Central memory CD8-positive, alpha-beta T cell (primary cell): Measurements from ENCODE around the gene IFT27.
"Not testable (repeated sequence)": the region's sequence is repeated elsewhere in the genome, so short reads cannot be mapped to it uniquely, and the experiment has no call there.

Source experiments
- ATAC-seq: fragments of 150-1000 bp; cut with Tn5 transposase; replicated peaks from 2 replicates; pipeline ENCODE4 v1.10.0; 2022; ENCODE audit warnings: mild to moderate bottlenecking, moderate FRiP score, moderate number of reproducible peaks; ENCODE audit not compliant: poor library complexity, severe bottlenecking; ENCODE audit errors: extremely low read depth
- DNase-seq, 2 donors: peaks; one replicate each; pipeline ENCODE4 v3.0.0; 2021; ENCODE audit warnings: low spot score in 2 of 2
- H3K27ac Mint-ChIP-seq: one replicate; pipeline ENCODE4 v1.8.0; 2022; ENCODE audit warnings: low read depth, mild to moderate bottlenecking, moderate library complexity, mixed read lengths
- H3K27me3 Mint-ChIP-seq: one replicate; pipeline ENCODE4 v1.8.0; 2022; ENCODE audit warnings: mixed read lengths
- H3K36me3 Mint-ChIP-seq: one replicate; pipeline ENCODE4 v1.8.0; 2022; ENCODE audit warnings: mild to moderate bottlenecking, moderate library complexity, mixed read lengths; ENCODE audit not compliant: insufficient read depth
- H3K4me1 Mint-ChIP-seq: one replicate; pipeline ENCODE4 v1.8.0; 2022; ENCODE audit warnings: mixed read lengths
- H3K4me3 Mint-ChIP-seq: one replicate; pipeline ENCODE4 v1.8.0; 2022; ENCODE audit warnings: mild to moderate bottlenecking, moderate library complexity, mixed read lengths
- H3K9me3 Mint-ChIP-seq: one replicate; pipeline ENCODE4 v1.8.0; 2022; ENCODE audit warnings: mixed read lengths

IFT27 gene

DNA sequence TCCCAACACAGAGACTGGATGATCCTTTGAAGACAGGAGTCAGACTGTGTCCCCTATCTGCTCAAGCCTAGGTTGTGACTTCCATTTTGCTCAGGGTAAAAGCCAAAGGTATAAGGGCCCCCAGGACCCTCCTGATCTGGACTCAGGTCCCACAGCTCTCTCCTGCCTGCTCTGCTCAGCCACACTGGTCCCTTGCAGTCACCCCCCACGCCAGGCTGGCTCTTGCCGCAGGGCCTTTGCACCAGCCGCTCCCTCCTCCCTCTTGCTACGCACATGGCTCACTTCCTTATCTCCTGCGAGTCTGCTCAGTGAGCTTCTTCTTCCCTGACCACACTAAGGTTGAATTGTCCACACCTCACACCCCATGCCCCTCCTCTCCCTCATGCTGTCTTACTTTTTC is 44.0 kb downstream of the IFT27 start:
- ATAC-seq (no peak), DNase-seq (no peak)
- H3K27me3 Mint-ChIP-seq: peaks cover 49% of the 10 kb centered on the region
- H3K27ac Mint-ChIP-seq: no peak overlapping the region
- no peaks in the 10 kb centered on the region for H3K9me3 Mint-ChIP-seq
- H3K4me3 Mint-ChIP-seq: no peak overlapping the region
- H3K4me1 Mint-ChIP-seq: no peaks in the 10 kb centered on the region
- H3K36me3 Mint-ChIP-seq: no peaks in the 10 kb centered on the region

DNA sequence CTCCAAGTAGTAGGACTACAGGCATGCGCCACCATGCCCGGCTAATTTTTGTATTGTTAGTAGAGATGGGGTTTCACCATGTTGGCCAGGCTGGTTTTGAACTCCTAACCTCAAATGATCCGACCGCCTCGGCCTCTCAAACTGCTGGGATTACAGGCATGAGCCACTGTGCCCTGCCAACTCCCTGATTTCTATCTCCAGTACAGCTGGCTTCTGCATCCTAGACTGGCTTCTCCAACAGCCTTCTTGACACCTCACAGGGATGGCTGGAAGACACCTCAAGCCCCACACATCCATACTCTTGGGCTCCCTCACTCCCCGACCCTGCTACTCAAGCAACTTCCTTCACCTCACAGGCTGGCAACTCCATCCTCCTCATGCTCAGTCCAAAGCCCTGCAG is 44.6 kb downstream of the IFT27 start:
- H3K4me1 Mint-ChIP-seq, H3K9me3 Mint-ChIP-seq, DNase-seq, H3K27ac Mint-ChIP-seq, ATAC-seq, H3K36me3 Mint-ChIP-seq, H3K4me3 Mint-ChIP-seq: not testable (repeated sequence)
- peaks cover 49% of the 10 kb centered on the region for H3K27me3 Mint-ChIP-seq

DNA sequence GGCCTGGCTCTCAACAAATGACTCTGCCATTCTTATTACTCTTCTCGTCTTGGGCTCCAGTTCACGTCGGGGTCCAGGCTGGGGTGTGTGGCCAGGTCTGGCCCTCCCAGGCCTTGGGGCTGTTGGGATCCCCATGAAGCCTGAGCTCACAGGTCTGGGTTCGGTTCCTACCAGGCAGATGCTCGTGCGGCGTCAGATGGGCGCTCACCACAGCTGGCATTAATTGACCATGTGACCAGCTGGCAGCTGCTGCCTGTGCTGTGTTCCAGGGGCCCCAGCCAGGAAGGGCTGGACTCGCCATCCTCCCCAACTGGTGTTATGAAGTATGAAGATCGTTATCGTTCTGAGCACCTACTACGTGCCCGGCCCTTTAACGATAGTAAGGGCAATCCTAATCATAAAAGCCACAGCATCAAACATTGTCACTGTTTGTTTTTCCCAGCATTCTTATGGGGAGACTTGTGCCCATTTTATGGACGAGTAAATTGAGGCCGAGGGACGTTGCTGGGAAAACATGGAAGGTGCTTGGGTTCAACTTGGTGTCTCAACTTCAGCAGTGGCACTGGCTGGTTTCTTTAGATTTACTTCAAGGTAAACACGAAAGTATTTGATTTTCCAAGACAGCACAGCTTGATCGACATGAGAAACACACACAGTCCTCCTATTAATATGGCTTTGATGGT is 45.6 kb downstream of the IFT27 start:
- Mint-ChIP-seq H3K4me1 (no peaks in the 10 kb centered on the region), H3K4me3 (no peak overlapping the region), H3K27me3 (peaks cover 49% of the 10 kb centered on the region), H3K36me3 (no peaks in the 10 kb centered on the region), H3K9me3 (no peaks in the 10 kb centered on the region), H3K27ac (no peak overlapping the region)
- ATAC-seq (no peak), DNase-seq (no peak)

DNA sequence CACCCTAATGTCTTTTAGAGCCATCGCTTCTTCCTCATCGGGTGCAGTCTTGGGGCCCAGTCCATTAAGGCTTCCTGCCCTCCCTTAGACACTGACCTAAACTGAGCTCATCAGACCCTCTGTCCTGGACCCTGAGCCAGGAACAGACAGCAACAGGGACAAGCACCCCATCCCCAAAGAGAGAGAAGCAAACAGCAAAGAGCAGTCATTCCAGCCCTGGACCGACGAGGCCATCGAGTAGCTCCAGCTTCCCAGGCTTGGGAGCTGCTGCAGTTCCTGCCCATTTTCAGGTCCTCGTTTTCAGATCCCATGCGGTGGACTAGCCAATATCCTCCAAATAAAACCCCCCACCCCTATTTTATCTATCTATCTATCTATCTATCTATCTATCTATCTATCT is 46.6 kb downstream of the IFT27 start:
- H3K9me3 Mint-ChIP-seq: no peaks in the 10 kb centered on the region
- H3K27ac Mint-ChIP-seq: no peak overlapping the region
- H3K36me3 Mint-ChIP-seq: no peaks in the 10 kb centered on the region
- H3K4me1 Mint-ChIP-seq: no peaks in the 10 kb centered on the region
- DNase-seq (no peak), ATAC-seq (no peak)
- H3K27me3 Mint-ChIP-seq: peaks cover 55% of the 10 kb centered on the region
- H3K4me3 Mint-ChIP-seq: no peak overlapping the region

DNA sequence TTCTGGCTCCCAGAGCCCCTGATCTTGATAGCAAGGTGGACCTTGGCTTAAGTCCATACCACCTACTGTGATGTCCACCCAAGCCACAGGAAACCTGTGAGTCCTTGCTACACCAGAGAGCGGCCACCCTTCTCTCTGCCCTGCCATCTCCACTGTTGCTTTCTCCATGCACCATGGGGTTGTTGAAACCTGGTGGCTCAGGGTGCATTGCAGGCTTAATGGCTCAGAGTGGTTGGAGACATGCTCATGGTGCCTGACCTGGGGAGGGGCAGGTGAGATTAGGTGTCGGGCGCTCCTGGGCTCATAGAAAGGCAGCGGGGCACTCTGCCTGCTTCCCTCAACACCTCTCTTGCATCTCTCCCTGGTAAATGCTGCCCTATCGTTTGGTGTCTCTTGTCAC is 47.4 kb downstream of the IFT27 start:
- DNase-seq (no peak), ATAC-seq (no peak)
- Mint-ChIP-seq H3K4me3 (no peak overlapping the region), H3K27ac (no peak overlapping the region), H3K9me3 (no peaks in the 10 kb centered on the region), H3K27me3 (peaks cover 55% of the 10 kb centered on the region), H3K4me1 (no peaks in the 10 kb centered on the region), H3K36me3 (no peaks in the 10 kb centered on the region)

DNA sequence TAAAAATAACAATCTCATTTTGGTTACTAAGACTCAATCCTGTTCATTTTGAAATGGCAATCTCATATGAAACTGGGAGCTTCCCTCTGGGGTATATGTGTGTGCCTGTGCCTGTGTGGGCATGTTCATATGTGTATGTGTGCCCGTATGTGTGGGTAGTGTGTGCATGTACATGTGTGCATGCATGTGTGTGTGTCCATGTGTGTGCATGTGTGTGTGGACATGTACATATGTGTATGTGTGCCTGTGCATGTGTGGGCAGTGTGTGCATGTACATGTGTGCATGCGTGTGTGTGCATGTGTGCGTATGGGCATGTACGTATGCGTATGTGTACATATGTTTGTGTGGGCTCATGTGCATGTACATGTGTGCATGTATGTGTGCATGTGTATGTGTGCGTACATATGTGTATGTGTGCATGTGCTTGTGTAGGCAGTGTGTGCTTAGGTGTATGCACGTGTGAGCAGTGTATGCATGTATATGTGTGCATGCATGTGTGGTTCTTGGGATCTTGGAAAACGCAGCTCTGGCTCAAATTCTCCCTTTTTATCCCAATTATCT is 47.9 kb downstream of the IFT27 start:
- no peaks in the 10 kb centered on the region for H3K9me3 Mint-ChIP-seq
- H3K27ac Mint-ChIP-seq: no peak overlapping the region

DNA sequence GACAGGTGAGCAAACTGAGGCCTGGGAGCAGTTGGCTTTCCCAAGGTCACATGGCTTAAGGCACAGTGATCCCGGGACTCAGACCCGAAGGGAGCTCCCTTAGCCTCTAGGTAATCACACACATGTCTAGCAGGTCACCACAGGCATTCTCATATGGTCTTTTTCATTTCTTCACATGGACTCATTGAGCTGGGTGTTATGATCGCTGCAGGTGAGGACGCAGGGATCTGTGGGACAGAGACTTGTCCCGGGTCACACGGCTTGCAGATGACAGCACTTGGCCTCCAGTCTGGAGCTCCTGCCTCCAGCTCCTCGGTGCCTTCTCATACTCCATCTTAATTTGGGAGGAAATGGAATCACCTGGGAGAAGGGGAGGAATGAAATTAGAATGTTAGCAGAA is 48.8 kb downstream of the IFT27 start:
- H3K27ac Mint-ChIP-seq: no peak overlapping the region
- no peaks in the 10 kb centered on the region for H3K4me1 Mint-ChIP-seq
- no peaks in the 10 kb centered on the region for H3K36me3 Mint-ChIP-seq
- H3K4me3 Mint-ChIP-seq: no peak overlapping the region
- H3K27me3 Mint-ChIP-seq: peaks cover 55% of the 10 kb centered on the region
- ATAC-seq: no peak
- no peaks in the 10 kb centered on the region for H3K9me3 Mint-ChIP-seq
- no peak for DNase-seq

More for the DNA sequence above, 47.9 kb downstream of the IFT27 start:
- Mint-ChIP-seq H3K27me3 (peaks cover 55% of the 10 kb centered on the region), H3K4me1 (no peaks in the 10 kb centered on the region), H3K36me3 (no peaks in the 10 kb centered on the region), H3K4me3 (no peak overlapping the region)
- DNase-seq (no peak), ATAC-seq (no peak)

DNA sequence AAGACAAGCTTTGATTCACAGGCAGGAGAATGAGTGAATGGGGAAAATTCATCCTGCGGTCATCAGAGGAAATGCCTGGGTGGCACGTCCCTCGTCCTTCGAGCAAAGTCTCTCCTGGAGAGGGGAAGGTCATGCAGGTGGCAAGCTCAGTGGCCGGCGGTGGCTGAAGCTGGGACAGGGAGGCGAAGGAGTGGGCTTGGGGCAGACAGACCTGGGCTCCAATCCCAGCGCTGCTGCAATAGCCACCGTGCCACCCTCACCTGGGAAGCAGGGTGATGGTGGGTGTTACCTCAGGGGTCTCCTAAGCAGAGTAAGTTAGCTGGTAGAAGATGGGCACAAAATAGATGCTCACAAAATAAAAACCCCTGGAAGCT is 49.9 kb downstream of the IFT27 start:
- Mint-ChIP-seq H3K27me3 (peaks cover 60% of the 10 kb centered on the region), H3K9me3 (no peaks in the 10 kb centered on the region)
- no peak for ATAC-seq

DNA sequence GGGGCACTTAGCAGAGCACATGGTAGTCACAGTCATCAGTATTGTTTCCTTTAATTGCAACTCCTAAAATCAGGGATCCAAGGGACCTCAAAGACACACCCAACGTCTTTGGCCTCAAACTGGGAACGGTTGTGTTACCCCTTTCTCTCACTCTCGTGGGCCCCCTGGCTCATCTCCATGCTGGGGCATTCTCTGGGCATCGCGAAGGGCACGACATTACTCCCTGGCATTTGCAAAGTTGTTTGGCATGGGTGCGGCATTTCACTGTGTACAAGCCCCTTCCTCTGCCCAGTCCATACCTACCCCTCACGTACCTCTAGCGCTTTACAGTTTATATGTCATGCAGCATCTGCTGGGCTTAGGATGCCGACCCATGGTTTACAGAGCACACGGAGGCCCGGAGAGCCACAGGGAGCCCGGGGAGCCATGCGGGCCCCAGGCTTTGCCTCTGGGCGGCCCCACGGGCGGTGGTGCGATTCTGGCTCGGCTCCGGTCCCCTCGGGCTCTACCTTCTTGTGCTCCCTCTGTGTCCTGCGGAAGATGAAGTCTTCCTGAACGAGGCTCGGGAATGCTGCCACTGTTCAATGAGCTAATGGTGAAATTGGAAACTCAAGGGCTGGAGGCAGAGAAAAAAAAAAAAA is 50.4 kb downstream of the IFT27 start:
- H3K9me3 Mint-ChIP-seq: no peaks in the 10 kb centered on the region
- DNase-seq (no peak), ATAC-seq (no peak)
- peaks cover 65% of the 10 kb centered on the region for H3K27me3 Mint-ChIP-seq
- no peaks in the 10 kb centered on the region for H3K4me1 Mint-ChIP-seq
- no peaks in the 10 kb centered on the region for H3K36me3 Mint-ChIP-seq
- no peak overlapping the region for H3K27ac Mint-ChIP-seq
- H3K4me3 Mint-ChIP-seq: no peak overlapping the region

More for the DNA sequence above, 49.9 kb downstream of the IFT27 start:
- no peak overlapping the region for H3K4me3 Mint-ChIP-seq
- H3K4me1 Mint-ChIP-seq: no peaks in the 10 kb centered on the region
- H3K27ac Mint-ChIP-seq: no peak overlapping the region
- no peaks in the 10 kb centered on the region for H3K36me3 Mint-ChIP-seq
- DNase-seq: no peak

DNA sequence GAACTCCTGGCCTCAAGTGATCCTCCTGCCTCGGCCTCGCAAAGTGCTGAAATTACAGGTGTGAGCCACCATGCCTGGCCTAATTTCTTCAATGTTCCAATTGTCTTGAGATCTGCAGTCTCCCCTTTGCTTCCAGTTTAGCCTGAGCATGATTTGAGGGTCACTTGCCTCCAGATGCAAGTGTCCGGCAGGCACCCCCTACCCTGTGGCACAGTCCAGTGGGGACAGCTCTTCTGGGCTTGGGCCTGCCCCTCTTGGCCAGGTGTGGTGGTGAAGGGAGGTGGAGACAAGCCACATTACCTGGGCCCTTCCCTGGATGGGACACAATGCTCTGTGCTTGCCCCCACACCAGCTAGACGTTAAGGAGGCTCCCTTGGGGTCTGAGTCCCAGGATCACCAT is 51.1 kb downstream of the IFT27 start:
- Mint-ChIP-seq H3K27ac (no peak overlapping the region), H3K27me3 (peaks cover 72% of the 10 kb centered on the region), H3K4me1 (no peaks in the 10 kb centered on the region), H3K4me3 (no peak overlapping the region), H3K36me3 (no peaks in the 10 kb centered on the region), H3K9me3 (no peaks in the 10 kb centered on the region)
- ATAC-seq (no peak), DNase-seq (no peak)

DNA sequence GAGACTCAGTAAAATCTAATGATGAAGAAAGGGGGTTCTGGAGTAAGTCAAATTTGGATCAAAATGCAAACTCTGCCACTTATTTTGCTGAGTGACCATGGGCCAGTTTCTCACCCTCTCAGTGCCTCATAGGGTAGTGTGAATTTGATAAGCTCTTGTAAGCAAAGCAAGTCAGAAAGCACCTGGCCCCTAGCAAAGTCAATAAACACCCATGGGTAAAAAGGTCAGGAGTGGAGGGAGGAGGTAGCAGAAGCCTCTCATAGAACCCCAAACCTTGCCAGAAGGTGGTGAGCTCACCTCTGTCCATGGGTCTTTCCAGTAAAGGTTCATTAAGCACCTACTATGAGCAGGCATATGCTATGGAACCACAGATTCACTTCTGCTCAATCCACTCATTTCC is 53.9 kb downstream of the IFT27 start:
- peaks cover 90% of the 10 kb centered on the region for H3K27me3 Mint-ChIP-seq

DNA sequence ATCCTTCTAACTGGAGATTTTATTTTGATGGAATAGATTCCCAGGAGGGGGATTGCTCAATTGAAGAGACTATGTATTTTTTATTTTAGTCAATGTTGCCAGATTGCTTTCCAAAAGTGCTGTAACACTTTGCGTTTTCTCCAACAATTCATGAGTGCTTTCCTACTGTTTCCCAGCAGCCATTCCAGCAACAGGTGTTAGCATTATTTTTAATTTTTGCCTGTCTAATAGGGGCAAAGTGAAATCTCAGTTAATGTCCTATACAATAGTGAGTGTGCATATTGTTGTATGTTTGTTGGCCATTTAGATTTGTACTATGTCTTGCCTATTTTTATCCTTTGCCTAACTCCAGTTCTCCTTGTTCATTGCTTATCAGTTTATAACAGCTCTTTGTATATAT is 60.3 kb downstream of the IFT27 start:
- H3K4me3 Mint-ChIP-seq: no peak overlapping the region
- H3K27me3 Mint-ChIP-seq: peaks cover 76% of the 10 kb centered on the region
- no peaks in the 10 kb centered on the region for H3K9me3 Mint-ChIP-seq
- no peak overlapping the region for H3K27ac Mint-ChIP-seq
- ATAC-seq (no peak), DNase-seq (no peak)
- no peaks in the 10 kb centered on the region for H3K4me1 Mint-ChIP-seq
- no peaks in the 10 kb centered on the region for H3K36me3 Mint-ChIP-seq

More for the DNA sequence above, 53.9 kb downstream of the IFT27 start:
- no peak for ATAC-seq
- Mint-ChIP-seq H3K4me1 (no peaks in the 10 kb centered on the region), H3K27ac (no peak overlapping the region), H3K36me3 (no peaks in the 10 kb centered on the region), H3K4me3 (no peak overlapping the region), H3K9me3 (no peaks in the 10 kb centered on the region)
- no peak for DNase-seq

DNA sequence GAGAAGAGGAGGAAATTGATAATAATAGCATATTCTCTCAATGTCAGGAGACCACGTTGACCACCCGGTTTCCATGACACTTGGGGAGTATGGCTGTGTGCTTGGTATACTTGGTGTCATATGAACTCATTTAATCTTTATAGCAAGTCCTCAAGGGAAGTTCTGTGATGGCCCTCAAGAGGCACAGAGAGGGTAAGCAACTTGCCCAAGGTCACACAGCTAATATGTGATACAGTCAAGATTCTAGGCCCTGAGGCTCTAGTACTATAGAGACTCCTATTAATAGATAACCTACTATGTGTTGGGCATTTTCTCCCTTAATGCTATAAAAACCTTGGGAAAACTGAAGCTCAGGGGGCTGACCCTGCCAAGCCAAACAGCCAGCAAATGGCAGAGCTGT is 61.8 kb downstream of the IFT27 start:
- Mint-ChIP-seq H3K27ac (no peak overlapping the region), H3K9me3 (no peaks in the 10 kb centered on the region), H3K4me1 (no peaks in the 10 kb centered on the region)

More for the DNA sequence above, 61.8 kb downstream of the IFT27 start:
- DNase-seq (no peak), ATAC-seq (no peak)
- H3K36me3 Mint-ChIP-seq: no peaks in the 10 kb centered on the region
- no peak overlapping the region for H3K4me3 Mint-ChIP-seq
- H3K27me3 Mint-ChIP-seq: peaks cover 75% of the 10 kb centered on the region
